Astrocyte of the hippocampus (primary cell): Measurements from ENCODE around the gene CIB4.
A peak's percentile ranks its signal among the peaks of the same experiment; 100 is the strongest.

Experiments used
- DNase-seq: peaks from one replicate; pipeline ENCODE4 v3.0.0; 2011; ENCODE audit warnings: low read depth, low spot score

Gene CIB4

DNA sequence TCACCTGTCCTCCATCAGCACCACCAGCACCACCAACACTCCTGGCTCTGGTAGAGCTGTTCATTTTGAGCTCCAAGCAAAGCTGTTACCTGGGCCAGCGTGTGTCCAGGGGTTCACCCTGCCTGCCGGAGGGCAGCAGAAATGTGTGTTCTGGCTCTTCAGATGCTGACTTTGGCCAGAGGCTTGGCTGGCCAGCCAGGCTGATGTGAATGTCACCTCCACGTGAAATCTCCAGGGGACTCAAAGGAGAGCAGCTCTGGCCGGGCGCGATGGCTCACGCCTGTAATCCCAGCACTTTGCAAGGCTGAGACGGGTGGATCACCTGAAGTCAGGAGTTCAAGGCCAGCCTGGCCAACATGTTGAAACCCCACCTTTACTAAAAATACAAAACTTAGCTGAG lies 33.5 kb downstream of the CIB4 start:
- no peak for DNase-seq

DNA sequence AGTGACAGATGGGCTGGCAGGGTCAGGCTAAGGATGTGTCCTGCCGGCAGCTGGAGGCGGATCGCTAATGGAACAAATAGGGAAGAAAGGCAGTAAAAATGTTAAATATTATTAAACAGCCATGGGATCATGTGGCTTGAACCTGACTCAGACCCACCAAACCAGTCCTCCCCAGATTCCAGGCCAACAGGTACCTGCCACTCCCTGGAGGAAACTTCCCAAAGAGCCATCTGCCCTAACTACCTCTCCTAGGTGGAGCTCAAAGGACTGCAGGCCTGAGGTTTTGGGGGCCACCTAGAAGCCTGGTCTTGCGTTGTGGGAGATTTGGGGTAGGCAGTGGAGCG lies 34.3 kb downstream of the CIB4 start:
- no peak for DNase-seq

DNA sequence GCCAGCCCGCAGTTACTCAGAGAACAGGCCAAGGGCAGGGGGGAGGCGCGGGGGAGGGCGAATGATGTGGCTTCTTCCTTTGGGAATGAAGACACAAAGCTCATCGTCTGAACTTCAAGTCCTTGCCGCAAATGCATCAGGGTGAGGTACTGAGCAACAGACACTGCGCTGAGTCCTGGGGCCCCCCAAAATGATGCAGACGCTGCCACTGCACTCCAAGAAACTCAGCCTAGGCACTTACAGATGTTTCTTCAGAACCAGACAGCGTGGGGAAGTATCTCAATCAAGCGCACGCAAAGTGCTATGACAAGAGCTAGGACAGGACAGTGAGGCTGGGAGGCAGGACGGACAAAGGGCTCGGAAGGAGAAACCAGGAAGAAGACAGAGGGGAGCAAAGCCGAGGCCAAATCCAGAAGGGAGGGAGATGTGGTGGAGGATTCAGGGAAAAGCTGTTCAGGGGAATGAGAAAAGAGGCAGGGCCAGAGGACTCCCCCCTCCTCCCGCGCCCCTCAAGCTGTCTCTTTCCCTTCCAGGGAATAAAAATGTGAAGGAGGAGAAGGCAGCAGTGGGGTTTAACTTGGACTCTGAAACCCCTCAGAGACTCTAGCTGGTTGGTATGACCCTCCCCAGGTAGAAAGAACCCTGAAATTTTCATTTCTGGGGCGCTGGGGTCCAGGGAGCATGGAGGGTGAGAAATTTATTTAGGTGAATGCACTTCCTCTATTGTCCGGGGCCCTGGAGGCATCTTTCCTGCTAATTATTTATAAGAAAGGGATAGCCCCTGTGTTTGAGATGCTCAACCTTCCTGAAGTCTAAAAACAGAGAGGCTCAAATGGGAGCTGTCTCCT lies 34.9 kb downstream of the CIB4 start:
- DNase-seq: no peak

DNA sequence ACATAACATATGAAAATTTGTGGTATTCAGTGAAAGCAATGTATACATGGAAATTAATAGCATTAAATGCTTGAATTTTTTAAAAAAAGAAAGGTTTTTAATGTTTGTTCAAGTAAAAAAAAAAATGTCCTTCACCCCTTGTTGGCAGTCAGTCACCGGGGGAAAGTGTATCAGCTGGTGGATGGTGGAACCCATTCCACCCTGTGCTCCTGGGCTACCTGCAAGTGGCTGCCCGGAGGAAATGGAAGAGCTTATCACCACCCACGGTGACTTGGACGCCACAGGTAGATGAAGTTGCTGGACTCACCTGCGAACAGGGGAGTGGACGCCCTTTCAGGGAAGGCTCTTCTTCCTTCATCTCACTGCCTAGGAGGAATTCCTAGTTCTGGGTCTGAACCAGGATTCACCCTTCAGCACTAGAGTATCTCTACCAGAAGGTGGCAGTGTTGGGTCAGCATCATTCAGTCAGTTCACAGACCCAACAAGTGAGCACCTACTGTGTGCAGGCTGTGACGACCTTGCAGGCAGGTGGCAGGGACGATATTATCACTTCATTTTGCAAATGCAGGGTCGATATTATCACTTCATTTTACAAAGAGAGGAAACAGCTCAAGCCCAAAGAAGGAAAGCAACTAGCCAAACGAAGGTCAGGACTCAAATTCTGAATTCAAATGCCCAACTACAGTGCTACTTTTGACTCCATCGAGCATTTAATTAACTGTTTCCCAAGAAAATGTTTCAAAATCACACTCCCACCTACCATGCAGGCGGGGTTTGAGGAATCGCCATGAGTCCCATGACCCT lies 35.8 kb downstream of the CIB4 start:
- peak; percentile 62 for DNase-seq

DNA sequence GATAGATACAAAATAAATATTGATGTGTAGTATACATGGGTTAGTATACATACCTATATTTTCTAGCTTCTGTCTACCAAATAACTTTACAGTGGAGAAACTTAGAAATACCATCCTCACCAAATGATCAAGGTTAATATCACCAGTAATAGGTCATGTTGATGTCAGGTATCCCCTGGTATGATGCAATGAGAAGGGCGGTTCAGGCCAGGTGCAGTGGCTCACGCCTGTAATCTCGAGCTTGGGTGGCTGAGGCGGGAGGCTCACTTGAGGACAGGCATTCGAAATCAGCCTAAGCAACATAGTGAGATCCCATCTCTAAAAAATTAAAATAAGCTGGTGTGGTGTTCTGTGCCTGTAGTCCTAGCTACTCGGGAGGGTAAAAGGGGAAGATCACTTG lies 38.6 kb downstream of the CIB4 start:
- DNase-seq: no peak

DNA sequence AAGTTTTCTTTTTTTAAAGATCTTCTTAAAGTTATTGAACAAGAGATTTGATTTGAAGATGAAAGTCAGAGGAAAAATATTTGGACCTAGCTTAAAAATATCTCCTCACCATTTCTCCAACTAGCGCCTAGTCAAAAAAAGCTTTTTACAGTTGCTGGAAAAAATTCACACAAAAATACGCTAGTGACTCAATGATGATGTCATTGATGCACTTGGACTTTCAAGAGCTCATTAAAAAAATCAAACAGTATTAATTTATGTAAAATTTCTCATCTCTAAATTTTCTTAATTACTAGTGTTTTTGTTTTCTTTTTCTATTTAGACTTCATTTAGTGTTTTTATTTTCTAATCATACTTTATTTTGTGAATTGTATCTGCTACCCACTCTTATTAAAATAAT lies 41.8 kb downstream of the CIB4 start:
- DNase-seq: no peak

DNA sequence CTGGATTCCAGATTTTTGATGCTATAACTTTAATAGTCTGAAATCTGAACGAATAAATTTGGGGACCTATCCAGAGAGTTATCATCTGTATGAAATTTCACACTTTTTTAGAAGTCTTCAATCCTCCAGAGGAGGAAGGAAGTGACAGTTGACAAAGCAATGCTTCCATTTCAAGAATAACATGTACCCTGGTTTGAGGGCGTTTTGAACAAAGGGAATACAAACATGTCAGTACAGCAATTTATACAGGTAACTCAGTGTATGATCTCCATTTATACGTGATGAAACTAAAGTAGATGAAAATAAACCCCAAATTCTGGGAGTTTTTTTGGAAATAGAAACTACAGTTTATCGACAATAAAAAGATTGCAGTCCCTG lies 42.2 kb downstream of the CIB4 start:
- no peak for DNase-seq

DNA sequence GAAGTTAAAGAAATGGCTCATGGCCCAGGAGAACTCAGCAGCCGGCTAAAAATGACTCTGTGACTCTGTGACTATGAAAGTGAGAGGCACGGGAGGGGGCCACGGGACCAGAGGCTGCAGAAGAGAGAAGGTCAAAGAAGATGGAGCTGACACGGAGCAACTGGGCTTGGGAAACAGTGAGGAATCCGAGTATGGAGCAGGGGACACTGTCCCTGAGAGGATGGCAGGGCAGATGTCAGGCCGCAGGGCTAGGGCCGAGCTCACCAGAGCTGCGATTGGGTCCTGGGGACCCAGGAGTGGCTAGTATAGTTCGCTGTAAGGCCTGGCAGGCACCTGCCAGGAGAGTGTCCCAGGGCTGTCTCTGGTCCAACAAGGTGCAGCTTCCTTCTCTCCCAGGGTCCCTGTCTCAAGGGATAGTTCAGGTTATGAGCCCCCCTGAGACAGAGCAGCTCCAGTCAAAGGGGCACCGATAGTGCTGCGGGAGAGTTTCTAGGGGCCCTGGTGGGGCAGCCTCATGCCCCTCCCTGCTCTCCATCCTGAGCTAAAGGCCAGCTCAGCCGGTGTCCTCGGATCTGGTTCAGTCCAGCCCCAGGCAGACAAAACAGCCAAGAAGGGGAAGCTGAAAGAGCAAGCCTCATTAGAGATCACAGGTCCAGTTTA lies 42.7 kb downstream of the CIB4 start:
- no peak for DNase-seq

DNA sequence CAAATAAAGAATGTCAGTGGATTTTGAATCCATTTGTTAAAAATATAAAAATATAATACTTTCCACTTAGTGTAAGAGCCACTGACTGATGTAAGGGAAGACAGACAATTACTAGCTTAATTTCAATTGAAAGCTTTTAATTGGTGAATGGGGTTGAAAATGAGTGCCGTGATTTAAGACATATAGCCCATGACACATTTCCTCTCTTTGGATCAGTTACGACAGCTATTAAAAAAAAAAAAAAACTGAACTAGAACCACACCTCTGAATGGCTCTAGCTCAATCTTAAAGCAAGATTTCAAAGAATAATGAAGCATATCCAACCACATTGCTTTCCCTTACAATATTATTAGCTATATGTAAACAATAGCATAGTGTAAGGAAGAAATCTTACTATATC lies 44.0 kb downstream of the CIB4 start:
- no peak for DNase-seq

DNA sequence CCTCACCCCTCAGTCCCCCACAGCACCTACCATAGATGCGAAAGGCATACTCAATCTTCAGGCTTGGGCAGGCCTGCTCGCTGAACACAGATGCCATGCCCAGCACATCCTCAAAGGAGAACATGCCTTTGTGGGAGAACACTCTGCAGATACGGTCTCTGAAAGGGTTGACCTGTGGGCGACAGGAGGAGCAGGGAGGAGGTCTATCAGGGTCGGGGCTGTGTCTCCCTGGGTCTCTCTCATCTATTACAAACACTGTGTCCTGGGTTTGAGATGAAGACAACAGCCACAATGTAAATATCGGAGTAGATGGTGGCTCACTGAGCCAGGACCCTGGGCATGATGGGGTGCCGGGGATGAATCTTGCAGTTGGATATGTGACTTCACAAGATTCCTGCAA lies 46.0 kb downstream of the CIB4 start:
- DNase-seq: no peak

DNA sequence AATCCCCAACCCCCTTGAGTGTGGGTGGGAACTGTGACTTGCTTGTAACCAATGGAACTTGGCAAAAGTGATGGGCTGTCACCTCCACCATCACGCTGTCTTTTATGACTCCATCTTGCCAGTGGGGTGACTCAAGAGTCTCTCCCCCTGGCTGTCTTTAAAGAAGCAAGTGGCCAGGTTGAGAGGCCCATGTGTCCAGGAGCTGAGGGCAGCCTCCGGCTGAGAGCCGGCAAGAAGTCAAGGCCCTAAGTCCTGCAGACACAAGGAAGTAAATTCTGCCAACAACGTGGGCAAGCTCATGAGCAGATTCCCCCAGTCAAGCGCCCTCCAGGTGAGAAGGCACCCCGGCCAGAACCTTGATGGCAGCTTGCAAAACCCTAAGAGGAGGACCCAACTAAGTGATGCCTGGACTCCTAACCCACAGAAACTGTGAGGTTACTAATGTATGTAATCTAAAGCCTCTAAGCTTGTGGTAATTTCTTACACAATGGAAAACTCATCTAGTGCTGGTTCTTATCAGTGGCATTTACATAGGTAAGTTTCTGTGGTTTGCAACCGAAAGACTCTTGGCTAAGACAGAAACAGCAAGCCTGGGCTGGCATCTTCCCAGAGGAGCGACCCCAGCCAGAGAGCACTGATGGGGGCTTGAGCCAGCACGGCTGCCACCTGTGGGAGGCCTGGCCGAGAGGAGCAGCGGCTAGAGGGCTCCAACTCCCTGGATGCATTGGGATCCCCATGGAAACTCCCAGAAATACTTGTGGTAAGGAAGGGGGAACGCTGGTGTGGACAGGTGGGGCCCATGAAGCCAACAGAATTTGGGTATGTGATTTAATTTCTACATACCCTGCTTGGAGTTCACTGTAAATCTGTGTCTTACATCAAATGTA lies 49.3 kb downstream of the CIB4 start:
- DNase-seq: no peak

DNA sequence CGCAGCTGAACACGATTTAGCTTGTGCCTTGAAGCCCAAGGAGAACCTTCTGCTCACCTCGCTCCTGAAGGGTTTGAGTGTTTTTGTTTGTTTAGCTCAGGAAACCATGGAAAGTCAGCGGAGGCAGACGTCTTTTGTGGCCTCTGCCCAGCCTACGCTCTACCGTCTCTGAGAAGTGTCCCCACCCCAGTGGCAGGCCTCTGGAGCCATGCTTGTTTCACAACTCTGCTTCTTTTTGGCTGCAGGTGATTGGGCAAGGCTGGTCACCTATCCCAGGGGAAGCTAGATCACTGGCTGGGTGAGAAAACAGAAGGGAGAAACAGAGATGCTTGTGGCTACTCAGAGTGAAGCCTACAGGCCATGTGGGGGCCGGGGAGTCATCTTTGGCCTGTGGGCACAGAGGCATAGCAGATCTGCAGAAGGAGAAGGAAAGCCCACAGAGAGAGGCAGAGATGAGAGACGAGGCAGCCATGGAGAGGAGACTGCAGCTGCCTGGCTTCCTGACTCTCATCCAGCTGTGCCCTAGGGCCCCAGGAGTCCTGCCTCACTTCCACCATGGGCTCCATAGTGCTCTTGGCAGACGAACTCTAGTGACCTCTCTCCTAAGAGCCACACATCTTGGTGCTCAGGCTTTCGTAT lies 50.1 kb downstream of the CIB4 start:
- no peak for DNase-seq

DNA sequence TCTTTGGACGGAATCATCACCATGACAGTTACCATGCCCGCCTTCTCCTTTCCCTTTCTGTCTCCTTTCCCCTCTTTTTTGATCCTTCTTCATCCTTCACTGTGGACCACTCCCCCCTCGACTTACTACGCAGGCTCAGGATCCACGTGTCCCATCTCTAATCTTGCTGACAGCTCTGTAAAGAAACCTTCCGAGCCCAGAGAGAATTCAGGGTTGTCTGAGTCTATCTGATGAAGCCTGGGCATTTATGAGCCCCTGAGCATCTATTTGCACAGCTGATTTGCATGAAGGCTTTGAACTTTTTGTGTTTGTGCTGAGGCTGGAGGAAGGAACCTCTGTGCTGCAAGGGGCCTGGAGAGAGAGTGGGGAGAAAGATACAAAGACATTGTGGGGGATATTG lies 50.7 kb downstream of the CIB4 start:
- no peak for DNase-seq

DNA sequence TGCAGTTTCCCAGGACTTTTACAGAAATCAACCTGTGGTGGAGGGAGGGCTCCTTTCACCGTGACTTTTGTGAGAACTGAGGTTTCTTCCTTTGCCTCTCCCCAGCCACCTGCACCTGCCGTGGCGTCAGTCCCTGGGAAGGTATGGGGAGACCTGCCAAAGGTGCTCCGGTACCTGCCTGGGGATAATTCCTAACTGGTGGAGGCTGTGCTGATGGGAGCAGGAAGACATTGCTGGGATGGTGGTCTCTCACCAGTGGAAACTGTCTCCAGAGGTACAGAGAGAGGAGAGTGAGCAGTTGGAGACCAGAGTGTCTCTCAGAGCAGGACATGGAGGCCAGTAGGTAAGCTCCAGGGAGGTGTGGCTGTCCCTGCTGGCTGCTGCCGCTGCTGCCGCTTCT lies 52.6 kb downstream of the CIB4 start:
- no peak for DNase-seq

DNA sequence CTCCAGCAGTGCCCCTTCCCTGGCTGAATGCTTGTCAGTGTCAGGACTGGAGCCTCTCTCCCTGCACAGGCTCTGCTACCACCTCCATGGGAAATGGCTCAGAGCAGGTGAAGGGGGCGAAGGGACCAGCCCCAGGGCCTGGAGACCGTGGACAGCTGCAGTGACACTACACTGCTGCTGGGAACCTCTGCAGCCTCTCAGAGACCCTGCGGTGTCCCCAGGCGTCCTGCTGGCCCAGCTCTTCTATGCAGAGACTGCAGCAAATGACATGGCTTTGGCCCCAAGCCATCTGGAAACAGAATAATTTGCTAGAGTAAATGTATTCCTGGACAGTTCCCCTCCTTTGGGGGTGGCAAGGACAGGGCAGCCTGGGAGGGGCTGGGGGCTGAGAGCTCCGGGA lies 53.2 kb downstream of the CIB4 start:
- DNase-seq: no peak

DNA sequence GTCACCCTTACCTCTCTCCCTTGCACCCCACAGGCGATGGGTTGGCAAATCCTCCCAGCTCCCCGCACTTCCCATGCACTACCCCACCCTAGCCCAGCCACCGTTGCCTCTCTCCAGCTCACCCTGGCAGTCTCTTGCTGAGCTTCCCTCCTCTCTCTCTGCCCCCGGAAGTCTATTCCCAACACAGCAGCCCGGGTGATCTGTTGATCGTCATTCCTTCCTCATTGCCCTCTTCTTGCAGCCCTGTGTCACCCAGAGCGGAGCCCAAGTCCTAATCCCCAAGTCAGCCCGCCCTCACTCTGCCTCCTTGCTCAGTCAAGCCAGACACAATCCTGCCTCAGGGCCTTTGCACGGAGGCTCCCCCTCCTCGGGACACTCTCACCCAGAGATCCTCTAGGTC lies 55.2 kb downstream of the CIB4 start:
- no peak for DNase-seq

DNA sequence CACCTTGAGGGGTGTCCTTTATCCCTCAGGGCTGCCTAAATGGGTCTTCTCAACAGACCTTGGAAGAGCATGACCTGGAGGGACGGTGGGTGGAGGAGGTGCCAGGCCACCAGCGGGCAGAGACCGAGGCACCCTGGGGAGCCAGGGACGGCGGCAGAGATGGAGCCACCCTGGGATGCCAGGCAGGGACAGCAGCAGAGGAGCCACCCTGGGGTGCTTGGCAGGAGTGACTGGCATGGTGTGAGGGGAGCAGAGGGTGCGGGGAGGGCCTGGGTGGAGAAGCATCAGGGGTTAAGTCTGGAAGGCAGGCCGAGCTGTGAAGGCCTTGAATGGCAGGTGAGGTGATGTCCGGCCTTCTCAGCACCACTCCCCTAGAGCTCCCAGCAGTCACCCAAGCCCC lies 56.1 kb downstream of the CIB4 start:
- no peak for DNase-seq

DNA sequence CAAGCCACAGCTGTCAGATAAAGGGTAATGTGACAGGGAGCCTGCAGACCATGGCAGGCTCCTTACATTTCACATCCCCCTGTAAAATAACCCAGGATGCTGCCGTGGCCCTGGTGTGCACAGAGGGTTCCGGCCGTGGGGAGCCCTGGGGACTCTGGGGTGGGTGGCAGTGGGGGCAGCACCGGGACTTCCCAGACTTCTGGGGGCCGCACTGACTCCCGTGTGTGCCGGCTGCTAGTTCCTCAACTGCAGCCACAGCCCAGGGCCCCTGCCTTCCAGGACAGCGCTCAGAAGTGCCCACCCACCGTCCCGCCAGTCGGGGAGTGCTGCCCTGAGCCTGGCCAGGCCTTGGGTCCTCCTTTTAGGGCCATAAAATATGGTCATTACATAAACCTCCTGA lies 56.5 kb downstream of the CIB4 start:
- DNase-seq: no peak

DNA sequence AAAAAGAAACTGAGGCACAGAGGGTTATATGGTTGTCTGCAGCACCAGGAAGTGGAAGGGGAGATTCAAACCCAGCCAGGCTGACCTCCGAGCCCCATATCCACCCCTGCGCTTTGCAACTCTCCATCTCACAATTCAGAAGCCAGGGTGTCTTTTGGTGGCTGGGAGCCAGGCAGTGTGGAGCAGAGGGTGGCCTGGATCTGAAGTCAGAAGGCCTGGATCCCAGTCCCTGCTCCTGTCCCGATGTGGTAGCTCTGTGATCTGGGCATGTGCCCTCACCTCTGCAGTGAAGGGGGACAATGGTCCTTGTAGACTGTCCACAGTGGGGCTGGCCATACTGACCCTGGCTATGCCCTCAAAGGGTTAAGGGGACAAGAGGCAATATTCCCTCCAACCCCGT lies 57.0 kb downstream of the CIB4 start:
- no peak for DNase-seq

DNA sequence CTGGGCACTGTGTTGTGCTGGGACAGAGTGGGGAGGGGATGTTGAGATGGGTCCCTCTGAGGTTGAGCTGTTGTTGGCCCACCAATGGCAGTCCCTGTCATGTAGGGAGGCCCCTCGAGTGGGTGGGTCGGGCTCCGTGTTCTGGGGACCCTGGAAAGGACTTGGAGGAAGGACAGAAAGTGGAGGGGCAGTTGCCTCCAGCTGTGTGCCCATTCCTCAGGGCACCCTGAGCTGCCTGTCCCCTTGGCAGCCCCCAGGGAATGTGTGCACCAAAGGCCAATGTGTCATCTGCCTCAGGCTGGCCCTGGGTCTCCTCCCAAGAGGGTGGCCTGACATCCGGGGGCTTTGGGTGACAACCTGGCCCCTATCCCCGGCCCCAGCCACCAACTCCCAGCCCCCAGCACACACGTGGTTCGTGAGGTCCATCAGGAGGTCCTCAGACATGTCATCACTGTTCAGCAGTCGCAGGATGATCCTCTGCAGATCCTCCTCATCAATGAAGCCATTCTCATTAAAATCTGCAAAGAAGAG lies 57.7 kb downstream of the CIB4 start:
- DNase-seq: no peak

DNA sequence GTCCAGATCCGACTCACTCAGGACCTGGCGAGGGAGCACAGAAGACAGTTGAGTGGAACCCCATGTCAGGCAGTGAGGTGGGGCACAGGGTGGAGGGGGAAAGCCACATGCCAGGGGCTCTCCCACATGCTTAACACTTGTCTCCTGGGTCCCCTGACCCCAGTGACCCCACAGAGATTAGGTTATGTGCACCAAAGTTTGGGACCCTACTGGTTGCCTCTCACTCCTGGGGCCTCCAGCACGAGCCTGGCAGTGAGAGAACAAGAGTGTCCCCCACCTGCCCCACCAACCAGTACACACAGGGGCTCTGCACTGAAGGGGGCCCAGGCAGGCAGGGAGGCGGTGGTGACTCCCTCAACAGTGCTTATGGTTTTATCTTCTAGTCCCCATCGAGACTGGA lies 58.3 kb downstream of the CIB4 start:
- no peak for DNase-seq
